ENCODE measurements around the gene NLGN3.

Gene NLGN3

GRCh38 chrX:71198066-71198465 lies 53.4 kb downstream of the NLGN3 start:
- in situ Hi-C loops (cut with HindIII; ENCODE audit: low sequenced_read_pairs) = no loop called here

GRCh38 chrX:71199252-71200008 lies 54.8 kb downstream of the NLGN3 start:
- in situ Hi-C loops (cut with HindIII; ENCODE audit: low sequenced_read_pairs) = no loop called here

GRCh38 chrX:71210816-71211215 lies 66.2 kb downstream of the NLGN3 start:
- in situ Hi-C loops (cut with HindIII; ENCODE audit: low sequenced_read_pairs) = no loop called here

GRCh38 chrX:71212536-71212935 lies 67.9 kb downstream of the NLGN3 start:
- in situ Hi-C loops (cut with HindIII; ENCODE audit: low sequenced_read_pairs) = no loop called here

GRCh38 chrX:71214152-71214551 lies 69.5 kb downstream of the NLGN3 start:
- in situ Hi-C loops (cut with HindIII; ENCODE audit: low sequenced_read_pairs) = no loop called here

- in situ Hi-C loops (cut with HindIII; ENCODE audit: low sequenced_read_pairs) = no loop called here
Measured at GRCh38 chrX:71214604-71215337, 70.1 kb downstream of the NLGN3 start.

- in situ Hi-C loops (cut with HindIII; ENCODE audit: low sequenced_read_pairs) = no loop called here
Measured at GRCh38 chrX:71215338-71215912, 70.8 kb downstream of the NLGN3 start.

GRCh38 chrX:71216485-71216884 lies 71.8 kb downstream of the NLGN3 start:
- in situ Hi-C loops (cut with HindIII; ENCODE audit: low sequenced_read_pairs) = no loop called here

GRCh38 chrX:71217298-71217697 lies 72.7 kb downstream of the NLGN3 start:
- in situ Hi-C loops (cut with HindIII; ENCODE audit: low sequenced_read_pairs) = no loop called here

All from endothelial cell of hepatic sinusoid (primary cell).